WTC11 (cell line): Measurements from ENCODE around the gene GLTPD2. TPM values are rescaled to one million over a fixed set of nuclear protein-coding genes. Genes with fewer than 3 reads are reported as not detected.

Experiments
- ATAC-seq: fragments of 200-7000 bp; cut with Tn5 transposase; 2 replicates; pipeline ENCODE4 v1.10.0; 2021; ENCODE audit warnings: mild to moderate bottlenecking, moderate library complexity
- CTCF ChIA-PET: fragments of 300-600 bp; sonication (Branson Sonifier 250); formaldehyde crosslinking; loops from one replicate; lab custom pipeline; 2021; ENCODE audit warnings: antibody characterized with exemption; lab: Charles Lee
- POLR2A ChIA-PET: fragments of 350-600 bp; sonication (Branson Sonifier 250); formaldehyde crosslinking; loops from one replicate; lab custom pipeline; 2021; ENCODE audit warnings: antibody characterized with exemption; lab: Charles Lee
- DNase-seq: peaks from one replicate; pipeline ENCODE4 v3.0.0; 2021; ENCODE audit warnings: low spot score
- H3K27ac Mint-ChIP-seq: 2 replicates; pipeline ENCODE4 v1.8.0; 2021; ENCODE audit warnings: mixed read lengths
- H3K27me3 Mint-ChIP-seq: 2 replicates; pipeline ENCODE4 v1.8.0; 2021; ENCODE audit warnings: low read depth, mild to moderate bottlenecking, moderate library complexity, mixed read lengths
- H3K36me3 Mint-ChIP-seq: 2 replicates; pipeline ENCODE4 v1.8.0; 2021; ENCODE audit warnings: mixed read lengths
- H3K4me1 Mint-ChIP-seq: 2 replicates; pipeline ENCODE4 v1.8.0; 2022; ENCODE audit warnings: mixed read lengths
- H3K4me3 Mint-ChIP-seq: 2 replicates; pipeline ENCODE4 v1.8.0; 2021; ENCODE audit warnings: mild to moderate bottlenecking, moderate library complexity, mixed read lengths
- H3K9me3 Mint-ChIP-seq: 2 replicates; pipeline ENCODE4 v1.8.0; 2021; ENCODE audit warnings: mixed read lengths
- CDX4 ChIP-seq: fragments of 250-450 bp; sonication (Bioruptor Pico); IDR thresholded peaks from 2 replicates; pipeline ENCODE4 v1.9.0; 2021; ENCODE audit warnings: moderate library complexity, mild to moderate bottlenecking, inconsistent platforms, borderline replicate concordance
- CREM ChIP-seq: sonication (generic); formaldehyde crosslinking; IDR thresholded peaks from 2 replicates; pipeline ENCODE4 v1.8.1; 2022; ENCODE audit warnings: mild to moderate bottlenecking, missing genetic modification reagents, moderate library complexity
- CTCF ChIP-seq: fragments of 200-600 bp; IDR thresholded peaks from 2 replicates; pipeline ENCODE4 v1.8.0; 2022; ENCODE audit warnings: antibody characterized with exemption
- E2F4 ChIP-seq: sonication (generic); formaldehyde crosslinking; IDR thresholded peaks from 2 replicates; pipeline ENCODE4 v1.8.1; 2022; ENCODE audit warnings: low read depth, mild to moderate bottlenecking, moderate library complexity, missing genetic modification reagents, borderline replicate concordance
- EMX1 ChIP-seq: fragments of 250-450 bp; sonication (Bioruptor Pico); IDR thresholded peaks from 2 replicates; pipeline ENCODE4 v1.8.0; 2021; ENCODE audit warnings: mild to moderate bottlenecking
- MAX ChIP-seq: sonication (generic); formaldehyde crosslinking; IDR thresholded peaks from 2 replicates; pipeline ENCODE4 v1.8.0; 2022; ENCODE audit warnings: mild to moderate bottlenecking, missing genetic modification reagents
- MYBL2 ChIP-seq: sonication (generic); formaldehyde crosslinking; IDR thresholded peaks from 2 replicates; pipeline ENCODE4 v1.8.1; 2023; ENCODE audit warnings: mild to moderate bottlenecking, moderate library complexity, missing genetic modification reagents
- NR1H2 ChIP-seq: sonication (generic); formaldehyde crosslinking; IDR thresholded peaks from 2 replicates; pipeline ENCODE4 v1.9.0; 2021; ENCODE audit warnings: mild to moderate bottlenecking, moderate library complexity, missing genetic modification reagents
- NR3C1 ChIP-seq: sonication (generic); formaldehyde crosslinking; conservative IDR thresholded peaks from 2 replicates; pipeline ENCODE4 v1.8.1; 2023; ENCODE audit warnings: low read depth, mild to moderate bottlenecking, missing genetic modification reagents
- OVOL2 ChIP-seq: fragments of 250-450 bp; sonication (Bioruptor Pico); IDR thresholded peaks from 2 replicates; pipeline ENCODE4 v1.9.0; 2021; ENCODE audit warnings: mild to moderate bottlenecking, borderline replicate concordance
- TCF7 ChIP-seq: sonication (generic); formaldehyde crosslinking; IDR thresholded peaks from 2 replicates; pipeline ENCODE4 v1.8.0; 2022; ENCODE audit warnings: mild to moderate bottlenecking, low read depth, missing genetic modification reagents, moderate library complexity
- ZBTB21 ChIP-seq: sonication (generic); formaldehyde crosslinking; IDR thresholded peaks from 2 replicates; pipeline ENCODE4 v1.8.1; 2023; ENCODE audit warnings: mild to moderate bottlenecking, missing genetic modification reagents, borderline replicate concordance
- ZNF121 ChIP-seq: sonication (generic); formaldehyde crosslinking; IDR thresholded peaks from 2 replicates; pipeline ENCODE4 v1.8.0; 2023; ENCODE audit warnings: missing genetic modification reagents
- ZNF219 ChIP-seq: sonication (generic); formaldehyde crosslinking; IDR thresholded peaks from 2 replicates; pipeline ENCODE4 v1.8.0; 2023; ENCODE audit warnings: missing genetic modification reagents, mild to moderate bottlenecking, borderline replicate concordance
- ZNF416 ChIP-seq: fragments of 250-450 bp; sonication (Bioruptor Pico); IDR thresholded peaks from 2 replicates; pipeline ENCODE4 v1.9.0; 2021; ENCODE audit warnings: mild to moderate bottlenecking, inconsistent platforms
- ZSCAN18 ChIP-seq: fragments of 250-450 bp; sonication (Bioruptor Pico); IDR thresholded peaks from 2 replicates; pipeline ENCODE4 v2.1.2; 2022; ENCODE audit warnings: mild to moderate bottlenecking, moderate library complexity
- total RNA-seq: library from RNA; stranded (reverse); gene quantifications from 3 replicates; pipeline ENCODE4 v1.2.3, GENCODE V29; 2021
- TF ChIP-seq, protein P1 (sequence below): sonication (generic); formaldehyde crosslinking; IDR thresholded peaks from 2 replicates; pipeline ENCODE4 v1.8.0; 2023; ENCODE audit warnings: mild to moderate bottlenecking, missing genetic modification reagents
- TF ChIP-seq, protein P2 (sequence below): sonication (generic); formaldehyde crosslinking; IDR thresholded peaks from 2 replicates; pipeline ENCODE4 v1.8.1; 2022; ENCODE audit warnings: low read depth, missing genetic modification reagents, borderline replicate concordance

GLTPD2 gene
- total RNA-seq, 1 experiment from 2014 or later, result not detected

GRCh38 chr17:4837471-4838308 lies 48.9 kb downstream of the GLTPD2 start (continued):
- TF ChIP-seq TCF7 (CRISPR knock-in tag), result no peak
- TF ChIP-seq MYBL2, result no peak
- TF ChIP-seq ZSCAN18, result no peak
- no peak for TF ChIP-seq MAX (CRISPR knock-in tag)

DNA sequence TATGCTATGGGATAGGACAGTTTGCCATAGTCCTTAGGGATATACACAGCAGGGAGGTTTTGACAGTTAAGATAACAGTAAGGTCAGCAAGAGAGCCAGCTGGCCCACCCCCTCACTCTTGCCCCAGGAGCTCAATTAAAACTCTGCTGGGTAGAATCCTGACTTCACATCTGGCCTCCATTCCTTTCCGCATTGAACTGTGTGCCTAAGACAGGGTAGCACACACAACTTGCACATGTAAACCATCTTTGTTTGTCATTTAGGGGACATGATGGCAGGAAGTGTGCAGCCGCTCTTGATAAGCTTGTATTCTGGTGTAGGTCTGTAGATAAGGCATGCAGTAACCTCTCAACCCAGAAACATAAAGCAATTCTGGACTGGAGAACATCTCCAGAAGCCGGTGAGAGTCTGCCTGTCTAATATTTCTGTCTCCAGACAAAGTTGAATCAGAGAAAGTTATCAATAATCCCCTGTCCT lies 49.6 kb downstream of the GLTPD2 start:
- DNase-seq, result no peak
- Mint-ChIP-seq H3K27ac (no peak overlapping the region), H3K36me3 (no peaks in the 10 kb centered on the region), H3K4me3 (no peak overlapping the region), H3K4me1 (peaks cover 45% of the 10 kb centered on the region), H3K9me3 (no peaks in the 10 kb centered on the region), H3K27me3 (no peaks in the 10 kb centered on the region)
- POLR2A ChIA-PET, result no interaction called here
- CTCF ChIA-PET, result interaction anchor here (0.5 to 1.8 kb wide), 5 partner anchors 11 to 194 kb away, joined by 3 to 4 read pairs (median 3); no protein-coding TSS in a partner anchor
- TF ChIP-seq CREM (CRISPR knock-in tag), result no peak
- TF ChIP-seq CTCF, result no peak
- no peak for ATAC-seq

GRCh38 chr17:4839221-4839620 lies 50.5 kb downstream of the GLTPD2 start:
- no peaks in the 10 kb centered on the region for H3K9me3 Mint-ChIP-seq
- no peaks in the 10 kb centered on the region for H3K27me3 Mint-ChIP-seq
- H3K27ac Mint-ChIP-seq, result peak overlapping the region; percentile 53
- no peak for DNase-seq
- ATAC-seq, result no peak
- peaks cover 40% of the 10 kb centered on the region for H3K4me1 Mint-ChIP-seq
- H3K4me3 Mint-ChIP-seq, result no peak overlapping the region
- CTCF ChIA-PET, result interaction anchor here (1.8 kb wide), 1 partner anchor 10 kb away, joined by 4 read pairs; no protein-coding TSS in a partner anchor
- H3K36me3 Mint-ChIP-seq, result no peaks in the 10 kb centered on the region
- POLR2A ChIA-PET, result no interaction called here
- TF ChIP-seq OVOL2, result no peak
- TF ChIP-seq NR3C1 (CRISPR knock-in tag), result no peak
- TF ChIP-seq CDX4, result no peak
- no peak for TF ChIP-seq NR1H2 (CRISPR knock-in tag)
- no peak for TF ChIP-seq ZBTB21 (CRISPR knock-in tag)
- TF ChIP-seq, protein P1, sequence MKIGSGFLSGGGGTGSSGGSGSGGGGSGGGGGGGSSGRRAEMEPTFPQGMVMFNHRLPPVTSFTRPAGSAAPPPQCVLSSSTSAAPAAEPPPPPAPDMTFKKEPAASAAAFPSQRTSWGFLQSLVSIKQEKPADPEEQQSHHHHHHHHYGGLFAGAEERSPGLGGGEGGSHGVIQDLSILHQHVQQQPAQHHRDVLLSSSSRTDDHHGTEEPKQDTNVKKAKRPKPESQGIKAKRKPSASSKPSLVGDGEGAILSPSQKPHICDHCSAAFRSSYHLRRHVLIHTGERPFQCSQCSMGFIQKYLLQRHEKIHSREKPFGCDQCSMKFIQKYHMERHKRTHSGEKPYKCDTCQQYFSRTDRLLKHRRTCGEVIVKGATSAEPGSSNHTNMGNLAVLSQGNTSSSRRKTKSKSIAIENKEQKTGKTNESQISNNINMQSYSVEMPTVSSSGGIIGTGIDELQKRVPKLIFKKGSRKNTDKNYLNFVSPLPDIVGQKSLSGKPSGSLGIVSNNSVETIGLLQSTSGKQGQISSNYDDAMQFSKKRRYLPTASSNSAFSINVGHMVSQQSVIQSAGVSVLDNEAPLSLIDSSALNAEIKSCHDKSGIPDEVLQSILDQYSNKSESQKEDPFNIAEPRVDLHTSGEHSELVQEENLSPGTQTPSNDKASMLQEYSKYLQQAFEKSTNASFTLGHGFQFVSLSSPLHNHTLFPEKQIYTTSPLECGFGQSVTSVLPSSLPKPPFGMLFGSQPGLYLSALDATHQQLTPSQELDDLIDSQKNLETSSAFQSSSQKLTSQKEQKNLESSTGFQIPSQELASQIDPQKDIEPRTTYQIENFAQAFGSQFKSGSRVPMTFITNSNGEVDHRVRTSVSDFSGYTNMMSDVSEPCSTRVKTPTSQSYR, result no peak
- no peak for TF ChIP-seq ZNF219 (CRISPR knock-in tag)
- TF ChIP-seq ZNF121 (CRISPR knock-in tag), result no peak
- TF ChIP-seq E2F4 (CRISPR knock-in tag), result no peak
- TF ChIP-seq, protein P2, sequence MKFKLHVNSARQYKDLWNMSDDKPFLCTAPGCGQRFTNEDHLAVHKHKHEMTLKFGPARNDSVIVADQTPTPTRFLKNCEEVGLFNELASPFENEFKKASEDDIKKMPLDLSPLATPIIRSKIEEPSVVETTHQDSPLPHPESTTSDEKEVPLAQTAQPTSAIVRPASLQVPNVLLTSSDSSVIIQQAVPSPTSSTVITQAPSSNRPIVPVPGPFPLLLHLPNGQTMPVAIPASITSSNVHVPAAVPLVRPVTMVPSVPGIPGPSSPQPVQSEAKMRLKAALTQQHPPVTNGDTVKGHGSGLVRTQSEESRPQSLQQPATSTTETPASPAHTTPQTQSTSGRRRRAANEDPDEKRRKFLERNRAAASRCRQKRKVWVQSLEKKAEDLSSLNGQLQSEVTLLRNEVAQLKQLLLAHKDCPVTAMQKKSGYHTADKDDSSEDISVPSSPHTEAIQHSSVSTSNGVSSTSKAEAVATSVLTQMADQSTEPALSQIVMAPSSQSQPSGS (CRISPR knock-in tag), result no peak
- no peak for TF ChIP-seq CTCF
- no peak for TF ChIP-seq ZNF416 (CRISPR knock-in tag)
- TF ChIP-seq EMX1 (CRISPR knock-in tag), result no peak
